Endothelial cell (in vitro differentiated cells): ENCODE results near the gene PCSK5. TPM values are rescaled to one million over a fixed set of nuclear protein-coding genes. Genes with fewer than 3 reads are reported as not detected.

ENCODE experiments used
- DNase-seq: peaks from one replicate; pipeline ENCODE4 v3.0.0; 2021; ENCODE audit warnings: low spot score
- H3K27ac Mint-ChIP-seq: one replicate; pipeline ENCODE4 v1.8.0; 2021; ENCODE audit warnings: mixed read lengths, inconsistent platforms; ENCODE audit not compliant: unreplicated experiment
- H3K27me3 Mint-ChIP-seq: one replicate; pipeline ENCODE4 v1.8.0; 2021; ENCODE audit warnings: mild to moderate bottlenecking, moderate library complexity, mixed read lengths, inconsistent platforms; ENCODE audit not compliant: unreplicated experiment
- H3K36me3 Mint-ChIP-seq: one replicate; pipeline ENCODE4 v1.8.0; 2021; ENCODE audit warnings: mild to moderate bottlenecking, low read depth, mixed read lengths, inconsistent platforms; ENCODE audit not compliant: unreplicated experiment
- H3K4me1 Mint-ChIP-seq: one replicate; pipeline ENCODE4 v1.8.0; 2021; ENCODE audit warnings: mild to moderate bottlenecking, mixed read lengths, inconsistent platforms; ENCODE audit not compliant: unreplicated experiment
- H3K4me3 Mint-ChIP-seq: one replicate; pipeline ENCODE4 v1.8.0; 2021; ENCODE audit warnings: mild to moderate bottlenecking, mixed read lengths, inconsistent platforms; ENCODE audit not compliant: unreplicated experiment
- H3K9me3 Mint-ChIP-seq: one replicate; pipeline ENCODE4 v1.8.0; 2021; ENCODE audit warnings: mixed read lengths, inconsistent platforms; ENCODE audit not compliant: unreplicated experiment
- total RNA-seq: library from RNA; stranded (reverse); fragmentation: NEBNext Ultra II Directional; extraction: Animal tissue kit (Norgen Biotek cat#: 25700); gene quantifications from one replicate; pipeline ENCODE4 v1.2.1, GENCODE V29; 2021; ENCODE audit not compliant: unreplicated experiment
- TF ChIP-seq, protein P1 (sequence below): fragments of 200-600 bp; sonication (generic); IDR thresholded peaks from one replicate; pipeline ENCODE4 v1.5.0; 2021; ENCODE audit warnings: antibody characterized with exemption; ENCODE audit not compliant: unreplicated experiment

The PCSK5 gene
- total RNA-seq, 1 donor from 2014 or later: 3.1 TPM

DNA sequence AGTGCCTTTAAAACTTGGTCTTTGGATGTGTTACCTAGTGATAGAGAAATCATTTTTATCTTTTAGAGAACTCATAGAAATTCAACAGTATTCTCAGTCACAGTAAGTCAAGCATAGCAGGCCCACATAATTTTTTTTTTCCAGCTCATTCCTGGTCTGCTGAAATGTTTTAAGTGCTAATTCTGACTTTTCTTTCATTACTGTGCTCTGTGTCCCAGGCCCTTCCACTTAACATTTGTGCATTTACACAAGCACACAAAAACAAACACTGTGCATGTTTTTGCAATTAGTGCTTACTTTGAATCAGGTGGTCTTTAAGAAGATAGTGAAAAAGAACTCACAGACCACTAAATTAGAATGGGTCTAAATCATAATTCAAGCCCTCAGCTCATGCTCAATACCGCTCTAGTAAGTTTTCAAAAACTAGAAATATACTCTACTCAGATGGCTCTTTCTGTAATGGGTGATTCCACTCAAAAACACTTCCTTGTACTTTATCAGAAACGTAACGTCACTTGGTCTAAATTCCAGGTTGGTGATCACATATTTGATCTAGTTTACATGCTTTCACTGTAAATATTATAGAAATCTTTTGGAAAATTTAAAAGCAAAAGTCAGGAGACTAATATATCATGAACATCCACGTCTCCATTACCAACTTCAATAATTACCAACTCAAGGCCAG lies 107.8 kb downstream of the PCSK5 start:
- no peak for DNase-seq
- TF ChIP-seq, protein P1, sequence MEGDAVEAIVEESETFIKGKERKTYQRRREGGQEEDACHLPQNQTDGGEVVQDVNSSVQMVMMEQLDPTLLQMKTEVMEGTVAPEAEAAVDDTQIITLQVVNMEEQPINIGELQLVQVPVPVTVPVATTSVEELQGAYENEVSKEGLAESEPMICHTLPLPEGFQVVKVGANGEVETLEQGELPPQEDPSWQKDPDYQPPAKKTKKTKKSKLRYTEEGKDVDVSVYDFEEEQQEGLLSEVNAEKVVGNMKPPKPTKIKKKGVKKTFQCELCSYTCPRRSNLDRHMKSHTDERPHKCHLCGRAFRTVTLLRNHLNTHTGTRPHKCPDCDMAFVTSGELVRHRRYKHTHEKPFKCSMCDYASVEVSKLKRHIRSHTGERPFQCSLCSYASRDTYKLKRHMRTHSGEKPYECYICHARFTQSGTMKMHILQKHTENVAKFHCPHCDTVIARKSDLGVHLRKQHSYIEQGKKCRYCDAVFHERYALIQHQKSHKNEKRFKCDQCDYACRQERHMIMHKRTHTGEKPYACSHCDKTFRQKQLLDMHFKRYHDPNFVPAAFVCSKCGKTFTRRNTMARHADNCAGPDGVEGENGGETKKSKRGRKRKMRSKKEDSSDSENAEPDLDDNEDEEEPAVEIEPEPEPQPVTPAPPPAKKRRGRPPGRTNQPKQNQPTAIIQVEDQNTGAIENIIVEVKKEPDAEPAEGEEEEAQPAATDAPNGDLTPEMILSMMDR: no peak
- no peaks in the 10 kb centered on the region for H3K9me3 Mint-ChIP-seq

DNA sequence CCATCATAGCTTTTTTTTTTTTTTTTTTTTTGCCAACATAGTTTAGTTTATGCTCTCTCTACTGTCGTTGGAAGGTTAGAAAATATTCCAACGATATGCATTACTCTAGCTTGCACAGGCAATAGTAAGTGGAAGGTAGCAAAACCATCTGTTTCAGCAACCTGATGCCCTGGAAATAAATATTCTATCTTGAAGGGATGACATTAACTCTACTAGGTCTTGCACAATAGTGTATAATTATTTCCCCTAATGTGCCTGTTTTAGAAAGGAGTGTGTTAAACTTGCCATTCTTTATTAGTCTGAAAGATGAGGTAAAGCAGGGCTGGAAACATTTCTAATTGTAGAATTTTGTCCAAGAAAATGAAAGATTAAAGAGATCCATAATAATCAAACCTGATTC lies 111.0 kb downstream of the PCSK5 start:
- no peaks in the 10 kb centered on the region for H3K36me3 Mint-ChIP-seq
- no peak for DNase-seq
- H3K4me3 Mint-ChIP-seq: no peak overlapping the region
- no peaks in the 10 kb centered on the region for H3K4me1 Mint-ChIP-seq
- no peaks in the 10 kb centered on the region for H3K27me3 Mint-ChIP-seq
- H3K27ac Mint-ChIP-seq: no peak overlapping the region
- TF ChIP-seq, protein P1: no peak
- no peaks in the 10 kb centered on the region for H3K9me3 Mint-ChIP-seq

More for the DNA sequence above, 107.8 kb downstream of the PCSK5 start:
- Mint-ChIP-seq H3K36me3 (no peaks in the 10 kb centered on the region), H3K4me3 (no peak overlapping the region), H3K27ac (no peak overlapping the region), H3K4me1 (no peaks in the 10 kb centered on the region), H3K27me3 (no peaks in the 10 kb centered on the region)

DNA sequence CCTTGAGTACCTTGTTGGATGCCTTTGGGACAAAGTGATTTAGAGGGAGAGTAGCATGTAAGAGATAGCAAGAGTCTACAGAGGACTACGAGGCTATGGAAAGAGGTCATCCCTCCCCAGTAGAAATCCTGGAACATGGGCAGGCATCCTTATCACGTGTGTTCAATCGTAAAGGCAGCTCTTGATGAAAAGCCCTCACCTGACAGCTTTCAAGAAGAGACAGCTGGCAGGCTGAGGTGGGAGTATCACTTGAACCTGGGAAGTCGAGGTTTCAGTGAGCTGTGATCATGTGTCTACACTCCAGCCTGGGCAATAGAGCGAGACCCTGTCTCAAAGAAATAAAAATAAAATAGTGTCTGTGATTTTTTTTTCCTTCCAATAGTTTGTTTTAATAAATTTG lies 112.6 kb downstream of the PCSK5 start:
- no peak overlapping the region for H3K4me3 Mint-ChIP-seq
- H3K9me3 Mint-ChIP-seq: no peaks in the 10 kb centered on the region

DNA sequence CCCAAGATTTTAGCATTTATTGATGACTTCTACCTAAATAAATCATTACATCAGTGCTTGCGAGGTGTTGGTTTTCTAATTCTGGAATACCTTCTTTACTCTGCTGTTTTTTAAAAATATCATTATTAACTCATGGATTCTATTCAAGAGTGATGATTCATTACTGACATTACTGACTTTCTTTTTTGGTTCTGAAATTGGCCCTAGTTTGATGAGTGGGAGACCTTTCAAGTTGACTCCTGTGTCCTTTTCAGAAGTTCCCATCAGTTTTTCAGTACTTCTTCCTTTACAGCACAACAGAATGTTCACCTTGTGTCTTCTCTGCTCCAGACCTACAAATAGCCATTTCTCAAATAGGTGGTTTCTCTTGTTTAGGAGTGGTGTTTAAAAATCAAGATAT lies 114.1 kb downstream of the PCSK5 start:
- TF ChIP-seq, protein P1: no peak
- Mint-ChIP-seq H3K4me1 (no peaks in the 10 kb centered on the region), H3K9me3 (no peaks in the 10 kb centered on the region), H3K27me3 (no peaks in the 10 kb centered on the region), H3K27ac (no peak overlapping the region), H3K4me3 (no peak overlapping the region), H3K36me3 (no peaks in the 10 kb centered on the region)
- DNase-seq: no peak

More for the DNA sequence above, 112.6 kb downstream of the PCSK5 start:
- H3K27ac Mint-ChIP-seq: no peak overlapping the region
- H3K27me3 Mint-ChIP-seq: no peaks in the 10 kb centered on the region
- H3K4me1 Mint-ChIP-seq: no peaks in the 10 kb centered on the region
- no peaks in the 10 kb centered on the region for H3K36me3 Mint-ChIP-seq
- TF ChIP-seq, protein P1: no peak
- DNase-seq: no peak

DNA sequence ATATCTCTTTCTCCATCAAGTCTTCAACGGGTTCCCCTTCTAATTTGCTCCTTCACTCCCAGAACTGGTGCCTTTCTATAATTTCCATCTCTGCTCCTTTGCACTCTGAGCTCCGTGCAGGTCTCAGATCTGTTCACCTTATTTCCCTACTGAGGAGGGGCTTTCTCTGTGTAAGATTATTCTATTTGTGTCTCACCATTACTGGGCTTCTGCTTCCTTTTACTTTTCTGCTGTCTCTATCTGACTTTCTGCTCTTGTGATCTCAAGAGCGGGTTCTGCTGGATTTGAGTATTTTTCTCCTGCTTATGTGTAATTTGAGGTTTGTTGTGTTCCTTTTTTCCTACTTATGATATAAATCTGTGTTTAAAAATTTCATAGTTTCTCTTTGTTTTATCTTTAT lies 117.5 kb downstream of the PCSK5 start:
- Mint-ChIP-seq H3K27me3 (no peaks in the 10 kb centered on the region), H3K27ac (no peak overlapping the region), H3K4me3 (no peak overlapping the region), H3K9me3 (no peaks in the 10 kb centered on the region), H3K36me3 (no peaks in the 10 kb centered on the region), H3K4me1 (no peaks in the 10 kb centered on the region)
- no peak for DNase-seq
- TF ChIP-seq, protein P1: no peak
